ENCODE measurements around the gene B9D2.

The B9D2 gene

DNA sequence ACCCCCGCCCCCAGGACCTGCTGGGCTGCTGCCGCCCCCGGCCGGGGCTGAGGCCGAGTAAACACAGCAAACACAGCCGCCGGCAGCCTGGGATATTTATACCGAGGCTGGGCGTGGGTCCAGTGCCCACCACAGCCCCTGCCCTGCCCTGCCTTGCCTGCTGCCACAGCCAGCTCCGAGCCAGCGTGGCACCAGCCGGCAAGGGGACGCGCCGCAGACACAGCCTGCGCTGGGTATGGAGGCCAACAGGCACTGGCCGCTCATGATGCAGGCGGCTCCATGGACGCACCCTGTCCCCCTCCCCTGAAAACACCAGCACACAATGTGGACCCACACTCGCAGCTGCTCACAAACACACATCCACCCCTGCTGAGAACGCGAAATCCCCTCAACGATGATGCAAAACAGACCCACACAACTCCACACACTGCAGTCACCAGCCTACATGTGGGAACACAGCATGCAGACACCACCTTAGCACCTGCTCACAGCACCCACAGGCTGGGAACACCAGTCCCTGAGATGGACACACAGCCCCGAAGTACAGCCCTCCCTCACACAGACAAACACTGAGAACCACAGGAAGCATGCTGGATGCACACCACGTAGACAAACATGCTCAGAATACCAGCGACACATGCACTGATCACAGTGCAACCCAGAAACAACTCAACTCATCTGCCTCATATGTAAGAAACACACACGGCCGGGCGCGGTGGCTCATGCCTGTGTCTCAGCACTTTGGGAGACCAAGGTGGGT is 37.8 kb downstream of the B9D2 start:
- DNase-seq, result no peak

DNA sequence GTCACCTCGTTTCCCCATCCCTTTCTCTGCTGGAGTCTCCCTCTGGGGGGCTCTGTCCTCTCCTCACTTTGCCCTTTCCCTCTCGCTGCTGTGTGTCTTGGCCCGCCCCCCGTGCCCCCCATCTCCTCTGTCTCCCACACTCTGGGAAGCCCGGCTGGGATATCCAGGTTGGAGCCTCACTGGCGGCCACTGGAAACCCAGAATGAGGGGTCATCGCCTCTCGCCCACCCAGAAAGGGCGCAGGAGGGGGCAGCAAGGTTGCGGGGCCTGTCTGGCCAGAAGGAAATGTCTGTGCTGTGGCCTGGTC is 38.4 kb downstream of the B9D2 start:
- no peak for DNase-seq

DNA sequence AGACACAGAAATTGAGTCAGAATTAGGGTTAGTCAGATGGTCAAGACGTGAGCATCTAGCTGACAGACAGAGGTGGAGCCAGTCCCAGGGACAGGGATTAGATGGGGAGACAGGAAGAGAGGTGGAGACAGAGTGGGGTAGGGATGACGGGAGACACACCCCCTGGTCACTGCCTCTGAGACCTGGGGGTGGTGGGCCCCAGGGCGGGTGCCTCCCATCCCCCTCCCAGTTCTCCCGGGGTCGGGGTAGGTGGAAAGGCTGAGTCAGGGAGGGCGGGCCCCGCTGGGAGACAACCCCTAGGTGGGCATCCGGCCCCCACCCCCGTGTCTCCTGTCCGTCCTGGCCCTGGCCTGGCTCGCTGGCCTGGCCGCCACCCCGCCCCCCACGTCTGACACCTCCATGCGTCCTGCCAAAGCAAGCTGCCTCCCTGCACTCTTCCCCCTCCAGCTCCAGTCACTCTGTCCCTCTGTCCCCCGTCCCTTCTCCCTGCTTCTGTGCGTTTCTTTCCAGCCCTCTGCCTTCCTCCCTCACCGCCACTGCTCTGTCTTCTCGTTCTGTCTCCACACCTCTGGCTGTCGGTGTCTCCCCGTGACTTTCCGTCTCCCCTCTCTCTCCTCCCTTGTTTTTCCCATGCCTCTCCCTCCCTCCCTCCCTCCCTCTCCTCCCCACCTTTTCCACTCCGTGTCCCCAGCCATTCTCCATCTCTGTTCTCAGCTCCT is 38.9 kb downstream of the B9D2 start:
- no peak for DNase-seq

- no peak for DNase-seq
Measured at GRCh38 chr19:41324231-41324702, 39.7 kb downstream of the B9D2 start.

DNA sequence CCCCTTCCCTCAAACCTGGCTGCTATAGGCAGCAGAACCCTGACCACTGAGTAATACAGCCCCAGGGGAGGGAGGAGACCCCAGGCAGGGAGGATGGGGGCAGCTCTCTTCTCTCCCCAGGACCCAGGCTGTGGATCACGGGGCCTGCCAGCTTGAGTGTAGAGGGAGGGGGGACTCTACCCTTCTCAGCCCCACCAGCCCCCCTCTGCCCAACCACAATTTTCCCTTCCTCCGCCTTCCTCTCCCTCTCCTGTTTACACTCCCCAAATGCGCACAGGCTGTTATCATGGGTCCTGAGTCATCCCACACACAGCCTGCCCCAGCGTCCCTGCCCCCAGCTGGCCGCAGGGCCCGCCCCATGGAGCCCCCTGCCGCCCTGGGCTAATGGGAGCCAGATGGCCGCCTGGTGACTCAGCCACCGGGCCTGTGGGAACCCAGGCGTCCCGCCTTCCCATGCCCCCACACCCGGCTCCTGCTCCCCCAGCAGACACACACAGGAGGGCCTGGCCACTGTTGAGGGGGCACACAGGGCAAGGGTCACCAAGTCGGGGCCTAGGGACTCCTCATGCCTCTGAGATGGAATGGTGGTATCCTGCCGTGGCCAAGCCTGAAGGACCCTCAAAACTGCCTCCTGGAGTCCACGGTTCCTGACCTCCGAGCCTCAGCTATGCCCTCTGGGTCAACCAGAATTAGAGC is 40.4 kb downstream of the B9D2 start:
- DNase-seq, result no peak

DNA sequence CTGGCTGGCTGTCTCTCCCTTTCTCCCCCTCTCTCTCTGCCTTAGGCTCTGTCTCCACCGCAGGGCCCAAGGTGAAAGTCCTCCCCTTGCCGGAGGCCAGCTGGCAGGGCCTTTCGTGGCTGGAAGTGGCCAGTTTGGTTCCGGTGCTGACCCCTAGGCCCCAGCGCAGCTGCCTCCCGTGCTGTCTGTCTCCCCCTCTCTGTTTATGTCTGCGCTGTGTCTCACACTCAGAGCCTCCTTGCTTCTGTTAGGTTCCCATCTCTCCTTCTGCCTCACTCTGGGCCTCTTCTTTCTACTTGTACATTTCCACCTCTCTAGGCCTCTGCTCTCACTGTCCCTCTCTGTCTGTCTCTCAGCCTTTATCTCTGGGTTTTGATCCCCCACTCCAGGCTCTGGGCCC is 40.9 kb downstream of the B9D2 start:
- DNase-seq, result no peak

DNA sequence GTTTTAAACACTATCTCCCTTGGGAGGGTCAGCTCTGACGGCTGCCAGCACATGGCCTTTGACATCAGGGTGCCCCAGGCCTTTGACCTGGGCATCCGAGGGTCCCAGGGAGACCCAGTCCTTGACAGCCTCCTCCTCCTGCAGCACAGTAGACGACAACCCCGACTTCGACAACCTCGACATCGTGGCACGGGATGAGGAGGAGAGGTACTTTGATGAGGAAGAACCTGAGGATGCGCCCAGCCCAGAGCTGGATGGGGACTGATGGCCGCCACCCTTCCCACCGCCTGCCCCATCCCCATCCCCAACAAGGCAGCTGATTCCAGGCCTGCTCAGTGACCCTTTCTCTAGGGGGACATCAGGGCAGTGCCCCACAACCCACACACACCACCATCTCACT is 41.5 kb downstream of the B9D2 start:
- no peak for DNase-seq

DNA sequence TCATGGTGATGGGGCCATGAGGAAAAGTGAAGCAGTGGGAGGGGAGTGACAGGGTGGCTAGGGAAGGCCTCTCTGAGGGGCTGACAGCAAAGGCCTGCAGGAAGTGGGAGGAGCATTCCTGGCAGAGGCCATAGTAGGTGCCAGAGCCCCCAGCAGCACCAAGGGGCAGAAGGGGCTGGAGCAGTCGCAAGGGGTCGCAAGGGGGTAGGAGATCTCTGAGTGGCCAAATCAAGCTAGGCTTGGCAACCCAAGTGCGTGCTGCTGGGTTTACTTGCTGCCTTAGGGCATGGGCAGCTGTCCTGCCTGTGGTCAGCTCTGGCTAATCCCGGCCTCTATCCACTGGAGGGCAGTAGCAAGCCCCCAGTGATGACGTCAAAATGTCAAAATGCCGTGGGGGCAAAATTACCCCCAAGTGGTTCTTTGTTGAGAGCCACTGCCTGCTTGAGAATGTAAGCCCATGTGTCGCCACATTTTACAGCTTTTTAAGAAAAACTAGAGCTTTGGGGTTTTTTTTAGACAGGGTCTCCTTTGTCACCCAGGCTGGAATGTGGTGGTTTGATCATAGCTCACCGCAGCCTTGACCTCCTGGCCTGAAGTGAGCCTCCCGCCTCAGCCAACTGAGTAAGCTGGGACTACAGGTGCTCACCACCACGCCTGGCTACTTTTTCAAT is 42.2 kb downstream of the B9D2 start:
- no peak for DNase-seq

GRCh38 chr19:41321204-41321599 is 42.7 kb downstream of the B9D2 start:
- DNase-seq, result no peak

GRCh38 chr19:41320568-41320967 is 43.4 kb downstream of the B9D2 start:
- DNase-seq, result no peak

GRCh38 chr19:41320185-41320518 is 43.8 kb downstream of the B9D2 start:
- no peak for DNase-seq

- no peak for DNase-seq
Measured at GRCh38 chr19:41319500-41320184, 44.3 kb downstream of the B9D2 start.

DNA sequence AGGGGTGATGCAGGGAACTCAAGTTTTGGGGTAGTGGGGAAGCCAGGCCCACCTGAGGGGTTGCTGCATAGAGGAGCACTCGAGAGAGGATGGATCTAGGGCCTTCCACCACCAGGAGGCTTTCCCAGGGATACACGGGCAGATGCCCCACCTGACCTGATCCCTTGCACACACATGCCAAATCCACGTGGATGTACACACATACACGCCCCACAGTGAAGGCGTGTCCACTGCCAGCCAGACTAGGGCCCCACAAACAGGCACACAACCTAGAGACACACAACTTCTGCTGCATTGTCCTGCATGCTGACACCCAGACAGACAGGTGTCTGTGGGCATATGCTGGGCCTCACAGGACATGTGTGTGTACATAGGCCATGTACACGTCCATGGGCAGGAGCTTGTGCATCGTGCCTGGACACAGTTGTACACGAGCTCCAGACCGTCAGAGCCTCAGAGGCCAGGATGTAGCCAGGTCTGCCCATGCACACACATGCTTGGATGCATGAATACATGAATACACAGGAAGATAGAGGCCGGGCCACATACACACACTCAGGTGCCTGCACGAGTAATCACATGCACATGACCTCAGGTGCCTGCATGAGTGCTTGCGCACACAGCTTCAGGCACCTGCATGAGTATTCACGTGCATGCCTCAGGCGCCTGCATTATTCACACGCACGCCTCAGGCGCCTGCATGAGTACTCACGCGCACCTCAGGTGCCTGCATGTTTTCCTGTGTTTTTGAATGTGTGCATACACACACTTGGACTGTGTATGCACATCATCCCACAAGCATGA is 45.1 kb downstream of the B9D2 start:
- DNase-seq, result no peak

GRCh38 chr19:41316306-41316920 is 47.5 kb downstream of the B9D2 start:
- DNase-seq, result no peak

GRCh38 chr19:41311613-41312012 is 52.3 kb downstream of the B9D2 start:
- no peak for DNase-seq

DNA sequence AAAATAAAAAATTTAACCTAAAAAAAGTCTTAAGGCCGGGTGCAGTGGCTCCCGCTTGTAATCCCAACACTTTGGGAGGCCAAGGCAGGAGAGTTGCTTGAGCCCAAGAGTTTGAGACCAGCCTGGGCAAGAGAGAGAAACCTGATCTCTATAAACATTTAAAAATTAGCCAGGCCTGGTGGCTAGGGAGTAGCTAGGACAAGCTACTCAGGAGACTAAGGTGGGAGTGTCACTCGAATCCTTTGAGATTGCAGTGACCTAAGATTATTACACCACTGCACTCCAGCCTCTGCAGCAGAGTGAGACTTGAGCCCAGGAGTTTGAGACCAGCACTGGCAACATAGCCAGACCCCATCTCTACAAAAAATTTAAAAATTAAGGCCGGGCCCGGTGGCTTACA is 52.9 kb downstream of the B9D2 start:
- no peak for DNase-seq

- DNase-seq, result peak; percentile 91
Measured at GRCh38 chr19:41310033-41310831, 53.7 kb downstream of the B9D2 start, which contains the start of gene CCDC97. Gene CCDC97, plus strand, starts transcription at chr19:41310172. Its CDS starts 139 bp downstream, at chr19:41310311.

DNA sequence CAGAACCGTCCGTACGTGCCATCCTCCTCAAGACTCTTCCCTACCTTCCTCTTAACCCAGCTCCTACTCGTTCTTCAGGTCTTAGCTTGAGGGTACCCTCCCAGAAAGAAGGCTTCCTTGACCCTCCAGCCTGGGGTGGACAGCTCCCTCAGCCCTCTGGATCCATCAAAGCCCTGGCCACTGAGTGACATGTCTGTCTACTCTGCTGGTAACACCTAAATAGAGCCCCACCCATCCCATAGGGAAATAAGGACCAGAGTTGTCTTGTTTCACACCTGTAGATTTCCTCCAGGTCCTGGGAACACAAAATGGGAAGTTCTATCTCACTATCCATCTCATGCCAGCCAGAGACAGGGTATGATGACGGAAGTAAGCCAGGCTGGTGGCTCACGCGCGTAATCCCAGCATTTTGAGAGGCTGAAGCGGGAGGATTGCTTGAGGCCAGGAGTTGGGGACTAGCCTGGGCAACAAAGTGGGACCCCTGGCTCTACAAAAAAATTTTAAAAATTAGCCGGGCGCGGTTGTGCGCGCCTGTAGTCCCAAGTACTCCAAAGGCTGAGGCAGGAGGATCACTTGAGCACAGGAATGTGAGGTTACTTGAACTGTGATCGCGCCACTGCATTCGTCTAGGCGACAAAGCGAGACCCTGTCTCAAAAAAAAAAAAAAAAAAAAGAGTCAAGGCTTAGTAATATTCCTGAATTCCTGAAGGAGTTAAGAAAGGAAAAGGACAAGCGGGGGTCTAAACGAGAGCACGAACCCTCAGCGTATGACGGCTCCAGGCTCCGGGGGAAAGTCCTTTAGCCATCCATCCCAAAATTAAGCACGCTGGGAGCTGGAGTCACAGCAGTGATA is 54.5 kb downstream of the B9D2 start:
- DNase-seq, result no peak

DNA sequence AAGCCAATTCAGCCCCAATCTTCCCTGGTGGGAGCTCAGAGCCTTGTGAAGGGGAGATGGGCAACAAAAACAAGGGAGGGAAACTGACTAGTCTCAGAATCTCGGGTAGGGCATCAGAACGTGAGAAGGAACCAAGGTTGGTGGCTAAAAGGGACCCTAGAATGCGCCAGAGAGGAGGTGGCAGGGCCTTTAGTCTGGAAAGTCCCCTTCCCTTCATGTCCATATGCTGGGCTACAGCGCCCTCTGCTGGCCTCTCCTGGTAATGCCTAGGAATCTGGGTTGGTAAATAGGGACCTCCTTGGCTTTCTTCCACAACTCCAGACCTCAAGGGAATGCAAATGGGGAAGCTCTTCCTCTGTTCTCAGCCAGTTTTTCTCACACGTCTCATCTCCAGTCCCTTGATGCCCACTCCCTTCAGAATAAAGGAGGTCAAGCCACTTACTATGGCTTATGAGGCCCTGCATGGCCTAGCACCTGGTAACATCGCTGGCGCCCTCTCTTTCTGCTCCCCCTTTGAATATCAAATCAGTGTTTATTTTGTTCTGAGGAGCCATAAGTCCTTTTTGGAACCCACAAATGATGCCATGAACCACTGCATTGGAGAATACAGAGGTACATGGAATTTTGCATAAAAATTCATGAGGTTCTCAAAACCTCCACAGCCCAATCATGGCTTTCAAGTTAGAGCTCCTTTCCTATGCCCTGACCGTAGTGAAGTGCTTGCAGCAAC is 55.3 kb downstream of the B9D2 start:
- DNase-seq, result peak; percentile 93
